Spleen (tissue), 11 donors: ENCODE results near the gene IL11RA. TPM values are rescaled to one million over a fixed set of nuclear protein-coding genes. Genes with fewer than 3 reads are reported as not detected.
A peak's percentile ranks its signal among the peaks of the same experiment; 100 is the strongest.

ENCODE experiments used
- DNase-seq: peaks from one replicate; pipeline ENCODE4 v3.0.0-alpha.2; 2020
- H3K27ac ChIP-seq, 8 donors: fragments of 200-600 bp; sonication (generic) in 7 of 8; 1 replicate in 4 of 8; 2 replicates in 4 of 8; pipeline versions ENCODE4 v1.5.0 to v1.8.0; 2016 to 2021; ENCODE audit warnings: inconsistent platforms in 4 of 8, mild to moderate bottlenecking in 4 of 8, moderate library complexity in 1 of 8
- H3K27me3 ChIP-seq, 7 donors: fragments of 200-600 bp; sonication (generic) in 6 of 7; replicated peaks in 1 of 7; 1 replicate in 4 of 7; 2 replicates in 3 of 7; pipeline versions ENCODE4 v1.5.0 to v1.8.0; 2016 to 2021; ENCODE audit warnings: inconsistent platforms in 3 of 7, mild to moderate bottlenecking in 1 of 7
- H3K36me3 ChIP-seq, 6 donors: fragments of 200-600 bp; sonication (generic) in 5 of 6; 1 replicate in 4 of 6; 2 replicates in 2 of 6; pipeline versions ENCODE4 v1.5.0 to v1.8.0; 2016 to 2021; ENCODE audit warnings: inconsistent platforms in 2 of 6
- H3K4me1 ChIP-seq, 6 donors: fragments of 200-600 bp; sonication (generic) in 5 of 6; 1 replicate in 3 of 6; 2 replicates in 3 of 6; pipeline versions ENCODE4 v1.5.0 to v1.8.0; 2016 to 2021; ENCODE audit warnings: inconsistent platforms in 3 of 6
- H3K4me3 ChIP-seq, 8 donors: fragments of 200-600 bp; sonication (generic) in 7 of 8; 1 replicate in 4 of 8; 2 replicates in 4 of 8; pipeline versions ENCODE4 v1.5.0 to v1.8.0; 2016 to 2021; ENCODE audit warnings: inconsistent platforms in 4 of 8, mild to moderate bottlenecking in 4 of 8, moderate library complexity in 2 of 8
- H3K9me3 ChIP-seq, 8 donors: fragments of 200-600 bp; sonication (generic) in 7 of 8; 1 replicate in 4 of 8; 2 replicates in 4 of 8; pipeline versions ENCODE4 v1.5.0 to v1.8.0; 2016 to 2021; ENCODE audit warnings: inconsistent platforms in 4 of 8
- CTCF ChIP-seq, 11 experiments: fragments of 200-600 bp in 7 of 11; fragments of 450-650 bp in 4 of 11; sonication (generic) in 4 of 11; IDR thresholded peaks in 8 of 11; conservative IDR thresholded peaks in 3 of 11; 1 replicate in 7 of 11; 2 replicates in 4 of 11; pipeline versions ENCODE4 v1.4.0 to v1.8.0; 2016 to 2021; ENCODE audit warnings: antibody characterized with exemption in 11 of 11, inconsistent platforms in 4 of 11, mild to moderate bottlenecking in 1 of 11
- POLR2A ChIP-seq, 3 donors: fragments of 450-650 bp; IDR thresholded peaks; one replicate each; pipeline ENCODE4 v1.5.1; 2017; ENCODE audit warnings: antibody characterized with exemption in 3 of 3, mild to moderate bottlenecking in 1 of 3
- POLR2AphosphoS5 ChIP-seq, 3 donors: sonication (generic); formaldehyde crosslinking; IDR thresholded peaks; one replicate each; pipeline ENCODE4 v1.5.1; 2017; ENCODE audit warnings: antibody characterized with exemption in 3 of 3
- WGBS, 5 donors: extraction: QIAGEN DNeasy Blood & Tissue Kit in 3 of 5; methylation state at CpG; one replicate each; pipeline versions ENCODE4 v1.1.5 to v1.1.7; 2013 to 2018; 5-methylcytosine and 5-hydroxymethylcytosine counted together
- intact Hi-C: fragments of 100-400 bp; cut with DNase I; formaldehyde crosslinking; loops from one replicate; pipeline ENCODE4 v1.15.0; 2023; ENCODE audit warnings: low total_unique reads
- polyA plus RNA-seq, 3 donors: library from polyadenylated mRNA; stranded (reverse); fragments of 200-250 nt; gene quantifications; one replicate each; pipeline ENCODE4 v1.2.1, GENCODE V29; 2013
- total RNA-seq, 7 donors: library from RNA; depleted of rRNA in 3 of 7; stranded (reverse); fragments of >200 nt in 3 of 7; fragmentation: NEBNext Ultra II Directional in 4 of 7; extraction: Animal tissue kit (Norgen Biotek cat#: 25700) in 4 of 7; gene quantifications; one replicate each; pipeline versions ENCODE4 v1.1.0 to v1.2.1, GENCODE V29; 2016 to 2021
- donor health status: healthy with polysubstance abuse.
- donor health status: DM: no; HTN: no; CAD: no; lungs with moderate emphysema.
- donor health status: DM: no; HTN: no; CAD: no.
- donor health status: Bipolar disorder and iron deficiency.
- donor health status: healthy.
- donor health status: DM: no; HTN: no; CAD: no.
- donor health status: DM: yes; HTN: yes; CAD: no.

Gene IL11RA
- total and polyA plus RNA-seq, 10 donors, result 16.3 to 43.9 (median 28.9) TPM

- no peaks in the 10 kb centered on the region for H3K9me3 ChIP-seq
- H3K4me3 ChIP-seq, result peak within 1 kb of the TSS; percentile 49 to 81 (median 56)
- H3K27ac ChIP-seq, result peak within 1 kb of the TSS; percentile 80 to 90 (median 87)
- intact Hi-C loops, result loop anchor here (5.0 kb wide), 1 partner anchor 155 kb away; the partner anchor contains the start of genes DNAI1 and FAM219A
- peak; percentile 94 for DNase-seq
- peaks cover 3 to 34% (median 26%) of the 10 kb centered on the region in 6 donors for H3K4me1 ChIP-seq
- 1% methylated on average over 44 to 77 of the region's 77 CpGs for WGBS, 5 donors
- peaks cover 0 to 38% (median 30%) of the 10 kb centered on the region in 6 donors for H3K36me3 ChIP-seq
- no peaks in the 10 kb centered on the region for H3K27me3 ChIP-seq
- TF ChIP-seq POLR2AphosphoS5 (IDR thresholded peaks at IDR 0.05), result peak; percentile 91 to 95 (median 95)
- TF ChIP-seq CTCF (IDR thresholded peaks at IDR 0.05 in 8 of 11, conservative IDR thresholded peaks at IDR 0.05 in 3 of 11), result no peak
- peak in 2 of 3 donors; percentile 55 to 71 for TF ChIP-seq POLR2A (IDR thresholded peaks at IDR 0.05)
Observed at GRCh38 chr9:34611811-34612787, 39.9 kb upstream of the IL11RA start, which contains the start of gene RPP25L. Gene RPP25L (minus strand): TSS chr9:34612097. CDS start chr9:34611296, 801 bp downstream.

DNA sequence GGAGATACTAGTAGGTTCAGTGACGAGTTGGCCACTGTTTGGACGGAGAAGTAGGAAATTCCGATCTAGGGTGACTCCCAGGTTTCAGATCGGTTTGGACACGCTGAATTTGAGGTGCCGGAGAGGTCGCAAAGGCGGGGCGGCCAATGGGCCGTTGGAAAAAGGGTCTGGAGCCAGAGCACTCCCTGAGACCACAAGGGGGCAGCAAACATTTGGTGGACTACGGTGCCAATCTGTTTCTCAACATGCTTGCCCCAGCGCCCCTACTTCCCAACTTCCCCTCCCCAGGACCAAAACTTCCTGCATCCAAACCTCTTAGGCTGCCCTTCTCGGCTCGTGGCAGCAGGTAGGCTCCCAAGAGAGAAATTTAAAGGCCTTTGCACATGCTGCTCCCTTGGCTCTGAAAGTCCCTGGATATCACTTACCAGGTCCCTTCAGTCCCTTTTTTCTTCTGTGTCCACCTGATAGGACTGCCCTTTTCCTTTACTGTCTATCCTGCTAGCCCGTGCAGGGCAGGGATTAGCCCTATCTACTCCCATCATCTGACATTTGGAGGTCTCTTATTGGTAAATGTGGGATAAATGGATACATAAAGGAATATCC, 39.1 kb upstream of the IL11RA start:
- peaks cover 3 to 46% (median 38%) of the 10 kb centered on the region in 6 donors for H3K36me3 ChIP-seq
- TF ChIP-seq POLR2A (IDR thresholded peaks at IDR 0.05) (no peak), CTCF (IDR thresholded peaks at IDR 0.05 in 8 of 11, conservative IDR thresholded peaks at IDR 0.05 in 3 of 11) (peak; percentile 66 to 93 (median 86)), POLR2AphosphoS5 (IDR thresholded peaks at IDR 0.05) (no peak)
- whole genome bisulfite sequencing, 5 donors, result 1 to 2% (median 2%) methylated on average over 15 of the region's 15 CpGs
- H3K4me1 ChIP-seq, result peaks cover 3 to 34% (median 26%) of the 10 kb centered on the region in 6 donors
- intact Hi-C loops, result loop anchor here (5.0 kb wide), 1 partner anchor 156 kb away; the partner anchor contains the start of genes DNAI1 and FAM219A
- no peaks in the 10 kb centered on the region for H3K27me3 ChIP-seq
- H3K4me3 ChIP-seq, result peak overlapping the region; percentile 49 to 81 (median 56)
- DNase-seq, result peak; percentile 88
- H3K27ac ChIP-seq, result peak overlapping the region in 7 of 8 donors; percentile 82 to 90 (median 89)
- no peaks in the 10 kb centered on the region for H3K9me3 ChIP-seq

DNA sequence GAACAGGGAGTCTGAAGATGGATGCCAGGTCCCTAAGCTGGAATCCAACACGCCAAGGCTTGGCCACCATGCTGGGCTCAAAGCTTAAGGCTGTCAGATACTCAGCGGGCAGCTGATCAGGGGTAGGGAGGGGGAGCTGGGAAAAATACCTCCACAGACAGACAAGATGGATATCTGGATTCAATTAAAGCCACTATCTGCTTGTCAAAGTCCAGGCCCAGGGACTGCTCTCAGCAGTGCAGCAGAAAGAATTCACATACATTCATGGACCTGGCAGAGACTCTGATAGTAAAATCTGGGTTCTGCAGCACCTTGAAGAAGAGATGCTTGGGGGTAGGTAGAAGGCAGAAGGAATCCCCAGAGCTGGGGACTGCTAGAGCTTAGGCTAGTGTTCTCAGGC, 36.9 kb upstream of the IL11RA start:
- Histone ChIP-seq H3K4me1 (peaks cover 3 to 45% (median 36%) of the 10 kb centered on the region in 6 donors), H3K9me3 (no peaks in the 10 kb centered on the region), H3K36me3 (peaks cover 7 to 56% (median 43%) of the 10 kb centered on the region in 6 donors), H3K27ac (no peak overlapping the region), H3K27me3 (no peaks in the 10 kb centered on the region), H3K4me3 (no peak overlapping the region)
- intact Hi-C loops, result no loop called here
- DNase-seq, result no peak
- TF ChIP-seq CTCF (IDR thresholded peaks at IDR 0.05 in 8 of 11, conservative IDR thresholded peaks at IDR 0.05 in 3 of 11) (no peak), POLR2A (IDR thresholded peaks at IDR 0.05) (no peak), POLR2AphosphoS5 (IDR thresholded peaks at IDR 0.05) (no peak)
- 92 to 98% (median 97%) methylated on average over 2 of the region's 2 CpGs for WGBS, 5 donors
